NCI-H2171 (cell line): ENCODE measurements around the gene KCNT2.

ENCODE experiments used
- DNase-seq: peaks from one replicate; lab custom pipeline; 2025; lab: John Stamatoyannopoulos, UW

Gene KCNT2

GRCh38 chr1:196445775-196446174 lies 162.5 kb downstream of the KCNT2 start:
- DNase-seq: no peak

GRCh38 chr1:196444634-196445033 lies 163.6 kb downstream of the KCNT2 start:
- DNase-seq: no peak

DNA sequence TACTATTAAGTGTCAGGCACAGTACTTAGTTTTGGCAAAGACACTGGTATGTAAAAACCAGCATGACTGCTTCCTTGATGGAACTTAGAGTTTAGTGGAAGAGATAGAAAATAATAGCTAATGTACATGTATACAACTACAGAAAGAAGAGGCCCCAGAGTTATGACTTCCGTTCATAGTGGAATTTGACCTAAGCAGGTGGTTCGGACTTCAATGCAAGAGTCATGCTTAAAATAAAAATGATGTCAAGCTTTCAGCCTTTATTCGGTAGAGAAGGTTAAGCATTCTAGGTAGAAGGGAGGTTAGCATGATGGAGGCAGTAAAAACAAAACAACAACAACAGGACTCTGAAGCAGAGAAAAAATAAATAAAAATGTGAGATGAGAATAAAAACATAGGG lies 165.9 kb downstream of the KCNT2 start:
- DNase-seq: no peak

GRCh38 chr1:196440711-196441110 lies 167.5 kb downstream of the KCNT2 start:
- no peak for DNase-seq

GRCh38 chr1:196438329-196438728 lies 169.9 kb downstream of the KCNT2 start:
- DNase-seq: no peak

DNA sequence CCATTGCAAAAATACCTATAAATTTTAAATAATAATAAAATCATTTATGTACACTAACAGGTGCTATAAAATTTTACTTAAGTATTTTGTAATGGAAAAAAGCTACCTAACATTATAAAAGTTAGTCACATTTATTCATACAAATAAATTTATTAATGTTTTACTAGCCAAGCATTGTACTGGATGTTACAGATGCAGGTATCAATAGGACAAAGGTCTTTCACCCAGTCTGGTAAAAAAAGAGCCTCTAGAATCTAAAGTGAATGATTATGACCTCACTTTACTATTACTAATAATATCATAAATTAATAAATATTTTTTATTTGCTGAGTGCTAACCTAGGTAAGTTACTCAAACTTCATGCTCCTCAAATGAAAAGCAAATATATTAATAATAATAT lies 170.6 kb downstream of the KCNT2 start:
- no peak for DNase-seq

- no peak for DNase-seq
These were observed 175.2 kb downstream of the KCNT2 start for GRCh38 chr1:196433000-196433399.

GRCh38 chr1:196427976-196428734 lies 180.1 kb downstream of the KCNT2 start:
- DNase-seq: no peak

DNA sequence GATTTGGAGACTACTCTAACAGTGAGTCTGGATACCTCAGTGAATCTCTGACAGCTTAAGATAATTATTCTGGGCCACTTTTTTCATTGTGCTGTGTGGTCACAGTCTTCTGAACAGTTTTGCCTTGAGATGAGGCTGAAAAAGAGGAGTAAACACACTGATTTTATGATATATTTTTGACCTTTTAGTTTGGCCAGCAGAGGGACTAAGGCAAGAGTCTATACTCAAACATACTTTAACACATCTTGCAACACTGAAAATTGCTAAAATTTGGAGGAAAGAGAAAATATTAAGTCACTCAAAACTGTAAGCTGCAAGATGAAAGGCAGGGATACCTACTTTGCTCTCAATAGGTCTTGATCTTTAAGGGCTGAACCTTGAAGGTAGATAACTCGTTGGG lies 182.7 kb downstream of the KCNT2 start:
- DNase-seq: no peak

GRCh38 chr1:196423612-196424011 lies 184.6 kb downstream of the KCNT2 start:
- DNase-seq: no peak

GRCh38 chr1:196418772-196419171 lies 189.5 kb downstream of the KCNT2 start:
- no peak for DNase-seq

DNA sequence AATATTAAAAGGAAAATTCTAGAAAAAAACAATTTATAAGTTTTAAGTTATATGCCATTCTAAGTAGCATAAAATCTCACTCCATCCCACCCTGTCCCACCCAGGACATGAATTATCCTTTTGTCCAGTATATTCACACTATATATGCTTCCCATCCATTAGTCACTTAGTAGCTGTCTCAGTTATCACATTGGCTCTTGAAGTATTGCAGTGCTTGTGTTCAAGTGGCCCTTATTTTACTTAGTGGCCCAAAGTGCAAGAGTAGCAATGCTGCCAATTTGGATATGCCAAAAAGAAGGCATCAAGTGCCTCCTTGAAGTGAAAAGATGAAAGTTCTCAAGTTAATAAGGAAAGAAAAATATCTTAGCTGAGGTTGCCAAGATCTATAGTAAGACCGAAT lies 192.3 kb downstream of the KCNT2 start:
- no peak for DNase-seq

GRCh38 chr1:196412326-196412725 lies 195.9 kb downstream of the KCNT2 start:
- no peak for DNase-seq

- no peak for DNase-seq
These were observed 197.5 kb downstream of the KCNT2 start for GRCh38 chr1:196410768-196411167.

- no peak for DNase-seq
These were observed 198.7 kb downstream of the KCNT2 start for GRCh38 chr1:196409586-196409985.

- DNase-seq: no peak
These were observed 200.7 kb downstream of the KCNT2 start for GRCh38 chr1:196407358-196408051.

DNA sequence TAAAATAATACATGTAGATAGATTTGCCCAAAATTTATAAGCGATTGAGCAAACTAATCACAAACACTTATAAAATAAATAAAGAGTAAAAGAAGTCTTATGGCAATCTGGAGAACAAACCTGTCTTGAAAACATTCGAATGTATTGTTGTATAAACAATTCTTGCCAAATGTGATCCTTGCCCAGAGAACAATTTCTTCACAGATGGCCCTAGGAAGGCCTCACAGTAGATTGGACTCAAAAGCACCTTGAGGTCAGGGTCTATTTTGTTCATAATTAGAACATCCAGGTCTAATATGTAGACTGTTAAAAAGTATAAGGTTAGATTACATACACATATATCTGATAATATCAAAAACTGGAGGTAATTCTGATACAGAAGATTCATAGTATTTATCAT lies 202.4 kb downstream of the KCNT2 start:
- no peak for DNase-seq

- DNase-seq: no peak
These were observed 204.2 kb downstream of the KCNT2 start for GRCh38 chr1:196403803-196404690.

DNA sequence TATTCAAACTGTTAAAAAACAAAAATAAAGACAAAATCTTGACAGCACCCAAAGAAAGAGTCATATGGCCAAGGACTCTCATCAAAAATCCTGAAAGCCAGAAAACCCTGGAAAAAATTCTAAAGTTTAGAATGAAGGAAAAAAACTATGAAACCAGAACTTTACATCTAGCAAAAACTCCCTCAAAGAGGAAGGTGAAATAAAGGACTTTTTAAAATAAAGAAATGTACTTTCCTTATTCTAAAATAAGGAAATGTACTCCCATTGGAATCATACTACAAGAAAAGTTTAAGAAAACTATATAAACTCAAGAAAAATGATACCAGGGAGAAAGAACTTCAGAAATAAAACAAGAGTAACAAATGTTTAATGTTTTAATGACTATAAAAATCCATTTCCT lies 206.3 kb downstream of the KCNT2 start:
- DNase-seq: no peak

DNA sequence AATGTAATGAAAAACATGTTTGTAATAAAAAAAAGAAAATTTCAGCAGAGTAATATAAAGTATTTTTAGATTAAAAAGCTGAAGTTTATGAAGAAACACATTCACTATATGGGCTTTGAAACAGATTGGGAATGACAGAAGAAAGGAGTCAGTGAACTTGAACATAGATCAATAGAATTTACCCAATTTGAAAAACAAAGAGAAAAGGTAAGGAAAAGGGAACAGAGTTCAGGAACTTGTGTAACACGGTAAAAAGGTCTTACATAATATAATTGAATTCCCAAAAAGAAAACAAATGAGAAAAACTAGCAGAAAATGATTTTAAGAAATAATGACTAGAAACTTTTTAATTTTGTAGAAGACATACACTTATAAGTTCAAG lies 206.8 kb downstream of the KCNT2 start:
- DNase-seq: no peak

DNA sequence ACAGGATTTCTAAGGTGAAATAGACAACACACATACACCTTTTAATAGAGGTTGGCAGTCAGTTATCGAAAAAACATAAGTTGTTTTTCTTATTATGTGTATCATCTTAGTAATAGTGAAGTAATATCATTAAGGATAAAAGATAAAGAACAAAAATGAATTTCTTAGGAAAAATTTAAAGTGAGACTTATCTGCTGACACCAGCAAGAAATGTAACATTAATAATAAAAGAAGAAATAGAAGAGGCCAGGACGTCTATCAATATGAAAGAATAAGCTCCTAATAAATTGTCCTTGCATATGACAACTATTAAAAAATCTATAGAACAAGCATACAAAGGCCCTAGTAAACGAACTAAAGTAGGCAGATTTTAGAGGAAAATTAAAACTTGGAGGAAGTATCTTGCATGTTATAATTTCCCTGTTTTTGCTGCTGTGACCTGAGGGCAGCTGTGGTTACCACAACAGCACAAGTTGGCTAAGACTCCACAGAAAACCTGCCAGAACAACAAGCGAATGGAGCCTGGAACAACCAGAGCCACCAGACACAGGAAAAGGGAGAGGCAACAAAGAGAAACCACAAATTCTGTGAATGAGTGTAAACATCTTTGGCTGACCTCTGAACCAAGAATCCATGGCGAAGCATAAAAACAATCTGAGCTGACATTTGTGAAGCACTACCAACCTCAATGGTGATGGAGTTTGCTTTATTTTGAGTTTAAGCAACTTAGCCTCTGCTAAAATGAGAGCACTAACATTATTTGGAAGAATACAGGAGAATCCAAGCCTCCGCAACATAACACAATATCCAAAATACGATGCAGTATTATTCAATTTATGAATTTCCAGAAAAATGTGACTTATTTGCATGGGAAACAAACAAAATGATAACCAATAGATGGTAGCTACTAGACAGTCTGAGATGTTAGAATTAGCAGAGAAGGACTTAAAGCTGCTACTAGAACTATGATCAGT lies 207.5 kb downstream of the KCNT2 start:
- no peak for DNase-seq

DNA sequence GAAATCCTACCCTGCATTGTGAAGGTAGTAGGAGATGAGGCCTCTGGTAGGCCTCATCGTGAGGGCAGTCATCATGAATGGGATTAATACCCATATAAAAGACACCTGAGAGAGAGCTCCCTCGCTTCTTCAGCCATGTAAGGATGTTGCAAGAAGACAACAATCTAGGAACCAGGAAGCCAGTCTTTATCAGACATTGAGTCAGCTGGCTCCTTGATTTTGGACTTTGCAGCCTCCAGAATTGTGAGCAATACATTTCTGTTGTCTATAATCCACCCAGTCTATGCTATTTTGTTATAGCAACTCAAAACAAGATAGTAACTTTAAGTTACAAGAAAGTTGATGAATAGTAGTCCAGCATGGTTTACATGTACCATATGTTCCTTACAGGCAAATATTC lies 208.5 kb downstream of the KCNT2 start:
- DNase-seq: no peak
